H1 (cell line): ENCODE data around the gene MPST. TPM values are rescaled to one million over a fixed set of nuclear protein-coding genes. Genes with fewer than 3 reads are reported as not detected.

Experiments used
- EP300 ChIP-seq, 2 experiments: IDR thresholded peaks; 1 replicate in 1 of 2; 2 replicates in 1 of 2; pipeline ENCODE4 v1.6.1; 2011 to 2012; ENCODE audit warnings: low read depth in 2 of 2, low read length in 2 of 2, mild to moderate bottlenecking in 2 of 2, borderline replicate concordance in 1 of 2, inconsistent platforms in 1 of 2, moderate library complexity in 1 of 2
- polyA plus RNA-seq, 7 experiments: library from polyadenylated mRNA; depleted of rRNA in 3 of 7; stranded (reverse) in 5 of 7; unstranded in 2 of 7; fragments of >200 nt in 5 of 7; fragments of 200-250 nt in 2 of 7; gene quantifications; 1 replicate in 5 of 7; 2 replicates in 1 of 7; 4 replicates in 1 of 7; pipeline versions ENCODE4 v1.2.1 to v1.2.3, GENCODE V29; 2011 to 2013; ENCODE audit warnings: missing spikeins in 2 of 7, mixed read lengths in 2 of 7
- total RNA-seq: library from RNA; stranded (reverse); fragmentation: NEBNext Ultra II Directional; extraction: Animal tissue kit (Norgen Biotek cat#: 25700); gene quantifications from 2 replicates; pipeline ENCODE4 v1.2.1, GENCODE V29; 2021
- TF ChIP-seq, protein P1 (sequence below): IDR thresholded peaks from 2 replicates; pipeline ENCODE4 v1.6.1; 2011; ENCODE audit warnings: low read length, improper control_type of control experiment

MPST gene
- total and polyA plus RNA-seq, 2 of the 8 experiments (the other 6 are each of a cell fraction or from before 2014, with no cell fraction given): 86.0 to 124 TPM

DNA sequence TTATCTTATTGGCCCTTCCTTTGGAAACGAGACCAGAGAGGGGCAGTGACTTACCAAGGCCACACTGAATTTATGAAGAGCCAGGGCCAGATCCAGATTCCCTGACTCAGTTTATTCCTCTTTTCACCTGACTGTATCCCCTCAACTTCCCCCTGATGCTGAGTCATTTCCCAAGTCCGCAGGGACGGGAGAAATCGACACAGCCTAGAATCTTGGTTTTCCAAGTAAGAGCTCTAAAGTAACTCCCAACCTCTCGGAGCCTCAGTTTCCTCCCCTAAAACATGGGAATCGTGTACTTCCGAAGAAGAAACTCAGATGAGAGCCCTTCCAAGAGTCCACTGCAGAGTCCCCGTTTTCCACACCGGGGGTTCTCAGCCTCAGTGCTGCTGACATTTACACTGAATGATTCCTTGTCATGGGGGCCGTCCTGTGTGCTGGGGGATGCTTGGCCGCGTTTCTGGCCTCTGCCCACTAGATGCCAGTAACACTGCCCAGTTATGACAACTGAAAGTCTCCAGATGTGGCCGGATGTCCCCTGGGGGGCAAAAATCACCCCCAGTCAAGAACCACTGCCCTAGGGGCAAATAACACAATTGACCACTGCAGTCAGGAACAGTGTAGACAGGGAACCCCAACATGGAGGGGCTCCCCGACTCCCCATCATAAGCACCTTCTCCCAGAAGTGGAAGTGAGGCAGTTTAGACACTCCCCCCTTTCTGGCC is 11.2 kb downstream of the MPST start (continued):
- TF ChIP-seq, protein P1, sequence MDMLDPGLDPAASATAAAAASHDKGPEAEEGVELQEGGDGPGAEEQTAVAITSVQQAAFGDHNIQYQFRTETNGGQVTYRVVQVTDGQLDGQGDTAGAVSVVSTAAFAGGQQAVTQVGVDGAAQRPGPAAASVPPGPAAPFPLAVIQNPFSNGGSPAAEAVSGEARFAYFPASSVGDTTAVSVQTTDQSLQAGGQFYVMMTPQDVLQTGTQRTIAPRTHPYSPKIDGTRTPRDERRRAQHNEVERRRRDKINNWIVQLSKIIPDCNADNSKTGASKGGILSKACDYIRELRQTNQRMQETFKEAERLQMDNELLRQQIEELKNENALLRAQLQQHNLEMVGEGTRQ: no peak
- no peak for TF ChIP-seq EP300 (IDR thresholded peaks at IDR 0.05; ENCODE audit: borderline replicate concordance in 1 of 2, low read depth in 2 of 2, low read length in 2 of 2)
